HG02571 (cell line): ENCODE data around the gene TARM1.
"Not testable (repeated sequence)": the region's sequence is repeated elsewhere in the genome, so short reads cannot be mapped to it uniquely, and the experiment has no call there.

Source experiments
- ATAC-seq: cut with Tn5 transposase; IDR thresholded peaks from one replicate; pipeline ENCODE4 v1.9.1; 2021; ENCODE audit warnings: mild to moderate bottlenecking, moderate library complexity; ENCODE audit not compliant: unreplicated experiment

Gene TARM1

DNA sequence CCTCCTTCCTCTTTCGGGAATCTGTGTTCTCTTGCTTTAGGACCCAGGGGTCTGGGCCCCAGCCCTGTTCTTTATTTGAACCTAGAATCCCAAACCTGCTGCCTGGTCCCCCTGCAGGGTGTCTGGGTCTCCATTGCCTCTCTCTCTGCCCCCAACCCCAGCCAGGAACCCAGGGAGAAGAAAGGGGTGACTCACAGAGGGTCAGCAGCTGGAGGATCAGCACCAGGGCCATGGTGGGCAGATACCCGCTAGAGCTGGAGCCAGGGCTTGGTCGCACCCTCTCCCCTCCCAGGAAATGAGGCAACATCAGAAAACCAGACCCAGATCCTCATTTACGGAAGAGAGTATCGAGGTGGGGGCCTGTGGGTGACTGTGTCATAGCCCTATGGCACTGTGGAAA is 19.4 kb upstream of the TARM1 start, which contains the start of gene OSCAR:
Gene OSCAR, minus strand, starts transcription at position 243 of the 400 bp plus-strand sequence. Its CDS starts 11 bp downstream, at position 232.
- no peak for ATAC-seq

- not testable (repeated sequence) for ATAC-seq
These were observed 18.7 kb upstream of the TARM1 start for GRCh38 chr19:54099903-54100255.

GRCh38 chr19:54099190-54099902 is 18.2 kb upstream of the TARM1 start:
- ATAC-seq, result no peak

- ATAC-seq, result no peak
These were observed 15.5 kb upstream of the TARM1 start for GRCh38 chr19:54096617-54097106.

DNA sequence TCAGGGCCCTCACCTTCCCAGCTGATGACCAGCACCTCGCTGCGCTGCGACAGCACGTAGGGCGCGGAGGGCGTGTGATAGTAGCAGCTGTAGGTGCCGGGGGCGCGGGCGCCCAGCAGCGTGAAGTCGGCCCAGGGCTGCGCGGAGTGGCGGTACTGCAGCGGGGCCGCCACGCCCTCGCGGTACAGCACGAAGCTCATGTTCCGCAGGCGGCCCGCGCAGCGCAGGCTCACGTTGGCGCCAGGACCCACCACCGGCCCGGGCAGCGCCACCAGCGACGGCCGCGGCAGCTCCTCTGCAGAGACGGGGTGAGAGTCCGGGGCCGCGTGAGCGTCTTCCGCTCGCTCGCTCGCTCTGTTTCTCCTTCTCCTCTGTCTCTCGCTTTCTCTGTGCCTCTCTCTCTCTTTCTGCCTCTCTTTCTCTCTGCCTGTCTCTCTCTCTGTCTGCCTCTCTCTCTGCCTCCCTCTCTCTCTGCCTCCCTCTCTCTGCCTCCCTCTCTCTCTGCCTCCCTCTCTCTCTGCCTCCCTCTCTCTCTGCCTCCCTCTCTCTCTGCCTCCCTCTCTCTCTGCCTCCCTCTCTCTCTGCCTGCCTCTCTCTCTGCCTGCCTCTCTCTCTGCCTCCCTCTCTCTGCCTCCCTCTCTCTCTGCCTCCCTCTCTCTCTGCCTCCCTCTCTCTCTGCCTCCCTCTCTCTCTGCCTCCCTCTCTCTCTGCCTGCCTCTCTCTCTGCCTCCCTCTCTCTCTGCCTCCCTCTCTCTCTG is 14.9 kb upstream of the TARM1 start:
- ATAC-seq, result not testable (repeated sequence)

DNA sequence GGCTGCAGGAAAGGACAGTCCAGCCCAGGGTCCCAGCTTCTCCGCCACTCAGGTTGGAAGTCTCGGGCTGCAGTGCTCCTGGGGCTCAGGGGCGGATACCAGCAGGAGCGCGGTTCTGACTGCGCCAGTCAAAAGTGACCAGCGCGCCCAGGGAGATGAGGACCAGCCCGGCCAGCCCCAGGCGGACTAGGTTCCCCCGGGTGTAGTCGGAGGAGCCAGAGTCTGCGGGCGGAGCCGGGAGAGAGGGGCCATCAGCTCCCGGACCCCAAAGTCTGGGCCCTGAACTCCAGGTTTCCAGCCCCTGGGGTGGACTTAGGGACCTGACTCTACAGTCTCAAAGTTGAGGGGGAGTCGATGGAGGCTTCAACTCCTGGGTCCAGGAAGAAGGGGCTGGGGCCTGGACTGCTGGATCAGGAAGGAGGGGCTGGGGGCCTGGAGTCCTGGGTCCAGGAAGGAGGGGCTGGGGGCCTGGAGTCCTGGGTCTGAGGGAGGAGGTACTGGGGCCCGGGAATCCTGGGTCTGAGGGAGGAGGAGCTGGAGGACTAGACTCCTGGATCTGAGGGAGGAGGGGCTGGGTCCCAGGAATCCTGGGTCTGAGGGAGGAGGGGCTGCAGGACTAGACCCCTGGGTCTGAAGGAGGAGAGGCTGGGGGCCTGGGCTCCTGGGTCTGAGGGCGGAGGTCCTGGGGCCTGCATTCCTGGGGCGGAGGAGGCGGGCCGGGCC is 14.1 kb upstream of the TARM1 start:
- no peak for ATAC-seq

- ATAC-seq, result no peak
These were observed 13.3 kb upstream of the TARM1 start for GRCh38 chr19:54094426-54095000.

DNA sequence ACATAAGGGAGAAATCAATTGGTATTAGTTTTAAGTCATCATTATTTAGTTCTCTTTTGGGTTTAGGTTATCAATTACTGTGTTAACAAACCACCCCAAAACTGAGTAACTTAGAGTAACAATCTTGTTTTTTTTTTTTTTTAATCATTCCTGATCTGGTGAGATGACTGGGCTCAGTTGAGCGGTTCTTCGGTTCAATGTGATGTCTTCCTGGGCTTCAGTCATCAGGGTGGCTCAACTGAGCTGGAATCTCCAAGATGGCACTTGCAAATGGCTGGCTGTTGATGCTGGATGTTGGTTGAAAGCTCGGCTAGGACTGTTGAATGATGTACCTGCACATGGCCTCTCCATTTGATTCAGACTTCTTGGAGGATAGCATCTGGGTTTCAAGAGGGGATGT is 3.2 kb upstream of the TARM1 start:
- ATAC-seq, result no peak

GRCh38 chr19:54077334-54077733 is 3.8 kb downstream of the TARM1 start:
- no peak for ATAC-seq

- ATAC-seq, result no peak
These were observed 6.3 kb downstream of the TARM1 start for GRCh38 chr19:54074851-54075250.

DNA sequence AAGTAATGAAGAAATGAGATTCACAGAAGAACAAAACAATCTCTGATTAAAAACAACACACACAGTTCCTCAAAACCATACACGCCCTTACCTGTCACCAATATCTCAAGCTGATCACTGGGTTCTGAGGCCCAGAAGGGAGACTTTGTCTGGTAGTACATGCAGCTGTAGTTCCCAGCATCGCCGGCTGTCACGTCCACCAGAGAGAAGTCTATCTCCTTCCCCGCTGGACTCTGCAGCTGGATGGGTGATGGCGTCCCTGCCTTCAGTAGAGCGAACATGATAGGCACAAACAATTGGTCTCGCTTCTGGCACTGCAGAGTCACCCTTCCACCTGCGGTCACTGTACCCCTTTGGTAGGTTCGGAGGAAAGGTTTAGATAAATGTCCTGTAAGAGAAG is 7.3 kb downstream of the TARM1 start:
- no peak for ATAC-seq

- no peak for ATAC-seq
These were observed 11.7 kb downstream of the TARM1 start for GRCh38 chr19:54069470-54069869.

GRCh38 chr19:54063350-54064116 is 17.6 kb downstream of the TARM1 start, which contains the start of gene VSTM1:
TSS of gene VSTM1 (minus strand) at chr19:54063897. CDS start at chr19:54063777, 120 bp downstream.
- no peak for ATAC-seq

DNA sequence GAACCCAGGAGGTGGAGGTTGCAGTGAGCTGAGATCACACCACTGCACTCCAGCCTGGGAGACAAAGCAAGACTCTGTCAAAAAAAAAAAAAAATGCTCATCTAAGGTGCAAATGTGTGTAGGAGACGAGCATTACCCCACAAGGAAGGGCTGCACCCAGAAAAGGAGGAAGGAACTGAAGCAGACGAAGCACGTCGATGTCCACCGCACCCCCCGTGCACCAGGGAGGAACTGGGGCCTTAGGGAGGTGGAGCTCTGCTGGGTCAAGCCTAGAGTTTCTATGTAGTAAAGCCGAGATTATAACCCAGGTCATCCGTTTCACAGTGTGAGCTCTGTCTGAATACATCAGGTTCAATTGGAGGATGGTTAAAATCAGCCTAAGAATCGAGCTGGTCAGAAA is 18.5 kb downstream of the TARM1 start:
- no peak for ATAC-seq

GRCh38 chr19:54047616-54048015 is 33.5 kb downstream of the TARM1 start:
- ATAC-seq, result no peak

DNA sequence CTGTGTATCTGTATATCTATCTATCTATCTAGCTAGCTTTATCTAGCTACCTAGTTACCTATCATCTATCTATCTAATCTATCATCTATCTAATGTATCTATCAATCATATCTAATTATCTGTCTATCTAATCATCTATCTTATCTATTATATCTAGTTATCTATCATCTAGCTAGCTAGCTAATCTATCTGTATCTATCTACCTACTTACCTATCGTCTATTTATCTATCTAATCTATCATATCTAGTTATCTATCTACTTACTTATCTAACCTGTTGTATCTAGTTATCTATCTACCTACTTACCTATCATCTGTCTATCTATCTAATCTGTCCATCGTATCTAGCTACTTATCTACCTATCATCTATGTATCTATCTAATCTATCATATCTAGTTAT is 35.4 kb downstream of the TARM1 start:
- ATAC-seq, result no peak

DNA sequence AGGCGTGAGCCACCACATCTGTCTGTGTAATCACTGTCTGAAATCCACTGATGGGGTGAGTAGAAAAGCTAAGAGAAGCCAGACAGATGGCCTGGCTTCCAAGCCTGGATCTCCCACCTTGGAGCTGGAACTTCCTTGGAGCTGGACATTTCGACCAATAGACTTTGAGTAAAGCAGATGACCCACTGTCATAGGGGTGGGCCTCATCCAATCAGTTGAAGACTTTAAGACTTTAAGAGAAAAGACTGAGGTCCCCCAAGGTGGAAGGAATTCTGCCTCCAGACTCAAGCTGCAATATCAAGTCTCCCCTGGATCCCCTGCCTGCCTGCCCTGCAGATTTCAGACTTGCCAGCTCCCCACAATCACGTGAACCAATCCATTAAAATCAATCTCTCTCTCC is 38.2 kb downstream of the TARM1 start:
- no peak for ATAC-seq

DNA sequence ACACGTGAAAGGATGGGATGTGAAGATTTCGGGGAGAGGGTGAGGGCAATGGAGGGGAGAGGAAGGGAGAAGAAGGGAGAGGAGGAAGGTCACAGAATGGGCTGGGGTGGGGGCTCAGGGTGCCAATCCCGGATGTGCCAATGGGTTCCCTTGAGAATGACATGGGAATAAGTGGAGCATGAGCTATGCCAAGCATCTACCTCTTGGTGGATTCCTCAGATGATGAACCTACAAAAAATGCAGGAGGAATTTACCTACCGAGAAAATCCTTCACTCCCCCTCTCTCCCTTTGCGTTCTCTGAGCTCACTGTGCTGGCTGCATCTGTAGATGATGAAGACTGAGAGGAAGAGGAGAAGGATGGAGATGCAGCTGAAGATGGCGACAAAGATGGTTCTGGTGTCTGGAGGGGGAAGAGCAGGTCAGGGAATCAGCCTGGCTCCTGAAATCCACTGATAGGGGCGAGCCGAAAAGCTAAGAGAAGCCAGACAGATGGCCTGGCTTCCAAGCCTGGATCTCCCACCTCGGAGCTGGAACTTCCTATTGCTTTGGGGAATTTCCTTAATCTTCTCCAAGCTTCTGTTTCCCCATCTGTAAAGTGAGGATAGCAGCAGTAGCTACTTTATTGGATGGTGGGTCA is 39.1 kb downstream of the TARM1 start:
- no peak for ATAC-seq

GRCh38 chr19:54040003-54040402 is 41.2 kb downstream of the TARM1 start:
- ATAC-seq, result no peak

- ATAC-seq, result not testable (repeated sequence)
These were observed 44.6 kb downstream of the TARM1 start for GRCh38 chr19:54036542-54036941.
